Progenitor cell of endocrine pancreas (in vitro differentiated cells): ENCODE results near the gene LDLRAD1. TPM values are rescaled to one million over a fixed set of nuclear protein-coding genes. Genes with fewer than 3 reads are reported as not detected.

Experiments used
- DNase-seq: peaks from one replicate; pipeline ENCODE4 v3.0.0; 2021; ENCODE audit warnings: low spot score; ENCODE audit not compliant: unreplicated experiment
- H3K27ac Mint-ChIP-seq: 2 replicates; pipeline ENCODE4 v1.8.0; 2021; ENCODE audit warnings: mild to moderate bottlenecking, moderate library complexity, mixed read lengths
- H3K27me3 Mint-ChIP-seq: 2 replicates; pipeline ENCODE4 v1.8.0; 2021; ENCODE audit warnings: mixed read lengths
- H3K36me3 Mint-ChIP-seq: 2 replicates; pipeline ENCODE4 v1.8.0; 2022; ENCODE audit warnings: mixed read lengths; ENCODE audit not compliant: insufficient read depth
- H3K4me1 Mint-ChIP-seq: 2 replicates; pipeline ENCODE4 v1.8.0; 2021; ENCODE audit warnings: low read depth, mixed read lengths
- H3K4me3 Mint-ChIP-seq: 2 replicates; pipeline ENCODE4 v1.8.0; 2021; ENCODE audit warnings: low read depth, mild to moderate bottlenecking, moderate library complexity, mixed read lengths
- H3K9me3 Mint-ChIP-seq: 2 replicates; pipeline ENCODE4 v1.8.0; 2021; ENCODE audit warnings: low read depth, mixed read lengths
- total RNA-seq: library from RNA; stranded (reverse); gene quantifications from 2 replicates; pipeline ENCODE4 v1.2.1, GENCODE V29; 2021
- TF ChIP-seq, protein P1 (sequence below): fragments of 200-600 bp; sonication (generic); IDR thresholded peaks from one replicate; pipeline ENCODE4 v1.5.0; 2021; ENCODE audit warnings: antibody characterized with exemption, mild to moderate bottlenecking; ENCODE audit not compliant: unreplicated experiment

The LDLRAD1 gene
- total RNA-seq, 1 donor from 2014 or later: 0.84 TPM

- DNase-seq: no peak
- no peak overlapping the region for H3K27ac Mint-ChIP-seq
- TF ChIP-seq, protein P1, sequence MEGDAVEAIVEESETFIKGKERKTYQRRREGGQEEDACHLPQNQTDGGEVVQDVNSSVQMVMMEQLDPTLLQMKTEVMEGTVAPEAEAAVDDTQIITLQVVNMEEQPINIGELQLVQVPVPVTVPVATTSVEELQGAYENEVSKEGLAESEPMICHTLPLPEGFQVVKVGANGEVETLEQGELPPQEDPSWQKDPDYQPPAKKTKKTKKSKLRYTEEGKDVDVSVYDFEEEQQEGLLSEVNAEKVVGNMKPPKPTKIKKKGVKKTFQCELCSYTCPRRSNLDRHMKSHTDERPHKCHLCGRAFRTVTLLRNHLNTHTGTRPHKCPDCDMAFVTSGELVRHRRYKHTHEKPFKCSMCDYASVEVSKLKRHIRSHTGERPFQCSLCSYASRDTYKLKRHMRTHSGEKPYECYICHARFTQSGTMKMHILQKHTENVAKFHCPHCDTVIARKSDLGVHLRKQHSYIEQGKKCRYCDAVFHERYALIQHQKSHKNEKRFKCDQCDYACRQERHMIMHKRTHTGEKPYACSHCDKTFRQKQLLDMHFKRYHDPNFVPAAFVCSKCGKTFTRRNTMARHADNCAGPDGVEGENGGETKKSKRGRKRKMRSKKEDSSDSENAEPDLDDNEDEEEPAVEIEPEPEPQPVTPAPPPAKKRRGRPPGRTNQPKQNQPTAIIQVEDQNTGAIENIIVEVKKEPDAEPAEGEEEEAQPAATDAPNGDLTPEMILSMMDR: no peak
- H3K36me3 Mint-ChIP-seq: no peaks in the 10 kb centered on the region
- peaks cover 11% of the 10 kb centered on the region for H3K27me3 Mint-ChIP-seq
- H3K9me3 Mint-ChIP-seq: no peaks in the 10 kb centered on the region
- no peak overlapping the region for H3K4me3 Mint-ChIP-seq
- H3K4me1 Mint-ChIP-seq: peaks cover 8% of the 10 kb centered on the region
These were observed 4.5 kb downstream of the LDLRAD1 start for GRCh38 chr1:54013393-54014008.

DNA sequence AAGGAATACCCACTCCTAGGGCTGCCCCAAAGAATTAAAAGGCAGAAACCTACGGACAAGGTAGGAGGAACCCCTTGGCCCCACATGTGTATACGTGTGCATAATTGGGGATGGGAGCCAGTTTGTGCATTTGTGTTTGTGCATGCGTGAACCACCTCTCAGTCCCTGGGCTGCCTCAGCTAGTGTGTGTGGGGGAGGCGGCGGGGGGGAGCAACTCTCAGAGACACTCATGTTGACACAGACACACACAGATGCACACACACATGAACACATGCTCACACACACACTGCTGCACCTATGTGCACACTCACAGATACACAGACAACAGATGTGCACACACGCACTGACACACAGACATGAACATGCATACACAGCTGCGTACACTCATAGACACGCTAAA is 5.1 kb downstream of the LDLRAD1 start:
- H3K27me3 Mint-ChIP-seq: peaks cover 9% of the 10 kb centered on the region
- no peaks in the 10 kb centered on the region for H3K36me3 Mint-ChIP-seq
- no peaks in the 10 kb centered on the region for H3K9me3 Mint-ChIP-seq
- peaks cover 8% of the 10 kb centered on the region for H3K4me1 Mint-ChIP-seq
- TF ChIP-seq, protein P1: no peak
- no peak overlapping the region for H3K27ac Mint-ChIP-seq
- no peak overlapping the region for H3K4me3 Mint-ChIP-seq
- DNase-seq: no peak

DNA sequence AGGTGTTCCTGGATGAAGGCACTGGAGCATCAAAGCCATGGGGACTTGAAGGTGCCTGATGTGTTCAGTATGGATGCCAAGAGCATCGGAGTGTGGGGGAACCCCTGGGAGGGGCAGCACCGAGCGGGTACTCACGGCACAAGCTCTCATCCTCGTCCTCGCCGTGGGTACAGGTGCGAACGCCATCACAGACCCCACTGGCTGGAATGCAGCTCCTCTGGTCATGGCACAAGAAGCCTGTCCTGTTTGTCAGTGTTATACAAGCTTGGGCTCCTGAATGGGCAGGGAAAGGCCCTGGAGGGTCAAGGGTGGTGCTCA is 6.0 kb downstream of the LDLRAD1 start:
- H3K4me1 Mint-ChIP-seq: peaks cover 8% of the 10 kb centered on the region
- TF ChIP-seq, protein P1: no peak
- DNase-seq: no peak
- no peak overlapping the region for H3K4me3 Mint-ChIP-seq
- H3K36me3 Mint-ChIP-seq: no peaks in the 10 kb centered on the region
- no peak overlapping the region for H3K27ac Mint-ChIP-seq
- peaks cover 6% of the 10 kb centered on the region for H3K27me3 Mint-ChIP-seq
- H3K9me3 Mint-ChIP-seq: no peaks in the 10 kb centered on the region

DNA sequence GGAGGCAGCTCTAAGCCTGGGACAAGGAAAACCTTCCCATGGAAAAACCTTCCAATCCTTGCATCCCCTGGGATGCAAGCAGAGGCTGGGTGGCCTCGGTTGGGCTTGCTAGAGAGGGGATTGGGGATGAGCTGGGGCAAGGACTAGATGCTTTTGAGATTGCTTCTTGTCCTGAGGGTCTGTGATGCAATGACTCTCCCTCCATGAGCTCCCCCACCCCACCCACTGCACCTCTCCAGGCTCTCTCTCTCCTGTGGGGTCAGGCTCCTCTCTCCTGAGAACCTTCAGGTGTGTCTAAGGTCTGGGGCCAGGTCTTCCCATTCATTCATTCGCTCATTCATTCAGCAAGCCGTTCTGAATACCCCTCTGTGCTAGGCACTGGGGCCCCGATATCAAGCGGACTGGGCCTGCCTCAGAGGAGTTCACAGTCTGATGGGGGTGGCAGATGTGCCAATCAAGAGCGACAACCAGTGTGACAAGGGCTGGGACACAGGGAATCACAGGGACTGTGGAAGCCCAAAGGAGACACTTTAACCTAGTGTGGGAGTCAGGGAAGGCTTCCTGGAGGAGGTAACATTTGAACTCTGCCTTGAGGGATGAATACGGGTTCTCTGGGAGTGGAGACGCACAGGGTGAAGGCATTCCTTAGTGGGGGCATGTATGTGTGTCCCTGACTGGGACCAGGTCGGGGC is 6.5 kb downstream of the LDLRAD1 start:
- H3K4me1 Mint-ChIP-seq: peaks cover 8% of the 10 kb centered on the region
- H3K36me3 Mint-ChIP-seq: no peaks in the 10 kb centered on the region
- H3K27me3 Mint-ChIP-seq: peaks cover 6% of the 10 kb centered on the region
- no peaks in the 10 kb centered on the region for H3K9me3 Mint-ChIP-seq
- no peak overlapping the region for H3K4me3 Mint-ChIP-seq
- TF ChIP-seq, protein P1: no peak
- H3K27ac Mint-ChIP-seq: no peak overlapping the region
- DNase-seq: no peak

GRCh38 chr1:54010415-54011117 is 7.4 kb downstream of the LDLRAD1 start:
- Mint-ChIP-seq H3K27me3 (peaks cover 6% of the 10 kb centered on the region), H3K9me3 (peaks cover 2% of the 10 kb centered on the region), H3K27ac (no peak overlapping the region), H3K4me3 (no peak overlapping the region), H3K4me1 (peaks cover 3% of the 10 kb centered on the region), H3K36me3 (no peaks in the 10 kb centered on the region)
- TF ChIP-seq, protein P1: no peak
- DNase-seq: no peak
